GM23338 (cell line): Measurements from ENCODE around the gene FARP1. TPM values are rescaled to one million over a fixed set of nuclear protein-coding genes. Genes with fewer than 3 reads are reported as not detected.

ENCODE experiments used
- ATAC-seq: fragments of 200-7000 bp; cut with Tn5 transposase; 3 replicates; pipeline ENCODE4 v1.9.1; 2020
- DNase-seq: peaks from one replicate; pipeline ENCODE4 v3.0.0-alpha.2; 2015; ENCODE audit warnings: low spot score
- H2AFZ ChIP-seq: fragments of 200-600 bp; sonication (generic); 2 replicates; pipeline ENCODE4 v1.8.0; 2016; ENCODE audit warnings: antibody characterized with exemption, mild to moderate bottlenecking, moderate library complexity
- H3F3A ChIP-seq: fragments of 200-600 bp; sonication (generic); replicated peaks from 2 replicates; pipeline ENCODE4 v1.8.0; 2017; ENCODE audit warnings: antibody characterized with exemption, mixed run types, low read depth
- H3K27ac ChIP-seq: fragments of 200-600 bp; sonication (generic); 2 replicates; pipeline ENCODE4 v1.6.1; 2016; ENCODE audit warnings: low read depth
- H3K27me3 ChIP-seq: fragments of 200-600 bp; sonication (generic); 2 replicates; pipeline ENCODE4 v1.8.0; 2016; ENCODE audit warnings: mild to moderate bottlenecking, mixed run types, moderate library complexity; ENCODE audit not compliant: insufficient read depth
- H3K36me3 ChIP-seq: fragments of 200-600 bp; sonication (generic); 2 replicates; pipeline ENCODE4 v1.8.0; 2016; ENCODE audit warnings: mild to moderate bottlenecking; ENCODE audit not compliant: insufficient read depth
- H3K4me1 ChIP-seq: fragments of 200-600 bp; sonication (generic); 2 replicates; pipeline ENCODE4 v1.8.0; 2016; ENCODE audit warnings: mild to moderate bottlenecking, moderate library complexity; ENCODE audit not compliant: insufficient read depth
- H3K4me2 ChIP-seq: fragments of 200-600 bp; sonication (generic); 2 replicates; pipeline ENCODE4 v1.7.1; 2017; ENCODE audit warnings: mixed run types
- H3K4me3 ChIP-seq: fragments of 200-600 bp; sonication (generic); 2 replicates; pipeline ENCODE4 v1.6.1; 2016; ENCODE audit warnings: mixed run types
- H3K79me2 ChIP-seq: fragments of 200-600 bp; sonication (generic); replicated peaks from 2 replicates; pipeline ENCODE4 v1.8.0; 2017; ENCODE audit warnings: mild to moderate bottlenecking; ENCODE audit not compliant: insufficient read depth
- H3K9me2 ChIP-seq: fragments of 200-600 bp; sonication (generic); 2 replicates; pipeline ENCODE4 v1.8.0; 2017; ENCODE audit not compliant: insufficient read depth
- H4K20me1 ChIP-seq: fragments of 200-600 bp; sonication (generic); replicated peaks from 2 replicates; pipeline ENCODE4 v1.8.0; 2017; ENCODE audit warnings: mild to moderate bottlenecking; ENCODE audit not compliant: insufficient read depth
- H3K27ac Mint-ChIP-seq: 2 replicates; pipeline ENCODE4 v1.8.0; 2020; ENCODE audit warnings: inconsistent platforms, mild to moderate bottlenecking, moderate library complexity, mixed read lengths
- H3K27me3 Mint-ChIP-seq: 3 replicates; pipeline ENCODE4 v1.8.0; 2022; ENCODE audit warnings: low read depth, mild to moderate bottlenecking, moderate library complexity, mixed read lengths, inconsistent platforms; ENCODE audit not compliant: insufficient read depth, poor library complexity
- H3K36me3 Mint-ChIP-seq: 3 replicates; pipeline ENCODE4 v1.8.0; 2021; ENCODE audit warnings: low read depth, mild to moderate bottlenecking, inconsistent platforms, moderate library complexity, mixed read lengths
- H3K4me1 Mint-ChIP-seq: 3 replicates; pipeline ENCODE4 v1.8.0; 2020; ENCODE audit warnings: mild to moderate bottlenecking, inconsistent platforms, mixed read lengths
- H3K4me3 Mint-ChIP-seq: 3 replicates; pipeline ENCODE4 v1.8.0; 2021; ENCODE audit warnings: moderate library complexity, mild to moderate bottlenecking, inconsistent platforms, mixed read lengths
- H3K9me3 Mint-ChIP-seq: 3 replicates; pipeline ENCODE4 v1.8.0; 2020; ENCODE audit warnings: moderate library complexity, mild to moderate bottlenecking, inconsistent platforms, mixed read lengths
- CREB1 ChIP-seq: fragments of 250-450 bp; sonication (Bioruptor Pico); IDR thresholded peaks from 2 replicates; pipeline ENCODE4 v1.5.0; 2020; ENCODE audit warnings: low read depth, mild to moderate bottlenecking, moderate library complexity
- EZH2 ChIP-seq: fragments of 200-600 bp; sonication (generic); IDR thresholded peaks from one replicate; pipeline ENCODE4 v1.8.0; 2017; ENCODE audit warnings: antibody characterized with exemption, mild to moderate bottlenecking, low read depth; ENCODE audit not compliant: unreplicated experiment
- JUNB ChIP-seq: IDR thresholded peaks from one replicate; pipeline ENCODE4 v1.6.1; 2016; ENCODE audit warnings: antibody characterized with exemption; ENCODE audit not compliant: unreplicated experiment
- NANOG ChIP-seq: IDR thresholded peaks from 2 replicates; pipeline ENCODE4 v1.6.1; 2016; ENCODE audit warnings: antibody characterized with exemption, borderline replicate concordance
- POLR2AphosphoS5 ChIP-seq: IDR thresholded peaks from 2 replicates; pipeline ENCODE4 v1.6.1; 2016; ENCODE audit warnings: antibody characterized with exemption, low read depth
- STAT1 ChIP-seq: IDR thresholded peaks from one replicate; pipeline ENCODE4 v1.6.1; 2016; ENCODE audit warnings: antibody characterized with exemption; ENCODE audit not compliant: unreplicated experiment
- ZNF114 ChIP-seq: fragments of 250-450 bp; sonication (Bioruptor Pico); IDR thresholded peaks from 2 replicates; pipeline ENCODE4 v1.5.0; 2020; ENCODE audit warnings: mild to moderate bottlenecking, moderate library complexity
- ZNF331 ChIP-seq: fragments of 250-450 bp; sonication (Bioruptor Pico); IDR thresholded peaks from 2 replicates; pipeline ENCODE4 v1.5.0; 2020; ENCODE audit warnings: low read depth, mild to moderate bottlenecking, moderate library complexity
- polyA plus RNA-seq: library from polyadenylated mRNA; unstranded; fragments of >200 nt; fragmentation: Nextera tagmentation; extraction: Ambion mirVana; gene quantifications from 2 replicates; pipeline ENCODE4 v1.2.1, GENCODE V29; 2016
- total RNA-seq: library from RNA; depleted of rRNA; stranded (reverse); fragments of >200 nt; shearing (Covaris generic); gene quantifications from 2 replicates; pipeline ENCODE4 v1.2.3, GENCODE V29; 2014
- TF ChIP-seq, protein P1 (sequence below): fragments of 250-450 bp; sonication (Bioruptor Pico); IDR thresholded peaks from 2 replicates; pipeline ENCODE4 v1.5.0; 2020; ENCODE audit warnings: mild to moderate bottlenecking, moderate library complexity
- TF ChIP-seq, protein P2 (sequence below): IDR thresholded peaks from one replicate; pipeline ENCODE4 v1.6.1; 2018; ENCODE audit warnings: antibody characterized with exemption; ENCODE audit not compliant: unreplicated experiment
- TF ChIP-seq, protein P3 (sequence below), 2 experiments: fragments of 200-600 bp in 1 of 2; sonication (generic) in 1 of 2; conservative IDR thresholded peaks; 2 replicates each; pipeline versions ENCODE4 v1.5.1 to v1.6.1; 2016 to 2017; ENCODE audit warnings: antibody characterized with exemption in 2 of 2, low read depth in 2 of 2, mild to moderate bottlenecking in 2 of 2, moderate library complexity in 1 of 2
- TF ChIP-seq, protein P4 (sequence below): IDR thresholded peaks from 2 replicates; pipeline ENCODE4 v1.6.1; 2016; ENCODE audit warnings: antibody characterized with exemption

The FARP1 gene
- total and polyA plus RNA-seq, 2 experiments from 2014 or later: 53.6 to 82.5 TPM

DNA sequence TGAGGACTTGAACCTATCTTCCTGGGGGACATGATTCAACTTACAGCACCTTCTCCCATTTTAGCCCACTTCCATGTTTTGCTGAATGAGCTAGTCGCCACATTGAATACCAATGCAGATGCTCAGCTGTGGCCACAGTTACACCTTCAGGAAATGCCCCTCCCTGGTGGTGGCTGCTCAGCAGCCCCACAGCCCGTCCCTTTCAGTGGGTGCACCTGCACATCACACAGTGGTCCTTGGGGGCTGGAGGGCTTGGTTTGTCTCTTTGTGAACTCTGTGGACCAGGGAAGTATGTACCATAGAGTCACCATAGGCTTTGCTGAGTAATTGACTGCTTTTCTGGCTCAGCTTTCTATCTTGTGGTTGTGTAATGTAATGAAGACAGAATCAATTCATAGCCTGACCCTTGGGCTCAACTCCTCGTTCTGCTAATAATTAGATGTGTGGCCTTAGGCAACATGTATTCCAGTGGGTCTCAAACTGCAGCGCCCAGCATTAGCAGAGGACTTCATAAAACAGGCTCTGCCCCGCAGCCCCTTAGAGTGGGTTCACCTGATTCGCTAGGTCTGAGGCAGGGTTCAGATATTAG lies 48.1 kb upstream of the FARP1 start:
- Histone ChIP-seq H3K79me2 (no peaks in the 10 kb centered on the region), H3F3A (no peaks in the 10 kb centered on the region), H2AFZ (no peak overlapping the region), H3K4me1 (no peaks in the 10 kb centered on the region), H3K9me2 (no peaks in the 10 kb centered on the region), H3K36me3 (0 out of 2 replicates have a peak, but pooled peaks cover 7% of the 10 kb centered on the region), H3K4me3 (no peak overlapping the region), H3K4me2 (no peak overlapping the region), H4K20me1 (no peaks in the 10 kb centered on the region), H3K27me3 (no peaks in the 10 kb centered on the region), H3K27ac (no peak overlapping the region)
- DNase-seq: no peak
- peaks cover 12% of the 10 kb centered on the region for H3K36me3 Mint-ChIP-seq
- no peak overlapping the region for H3K27ac Mint-ChIP-seq
- peaks cover 40% of the 10 kb centered on the region for H3K9me3 Mint-ChIP-seq
- TF ChIP-seq NANOG: no peak
- TF ChIP-seq, protein P1, sequence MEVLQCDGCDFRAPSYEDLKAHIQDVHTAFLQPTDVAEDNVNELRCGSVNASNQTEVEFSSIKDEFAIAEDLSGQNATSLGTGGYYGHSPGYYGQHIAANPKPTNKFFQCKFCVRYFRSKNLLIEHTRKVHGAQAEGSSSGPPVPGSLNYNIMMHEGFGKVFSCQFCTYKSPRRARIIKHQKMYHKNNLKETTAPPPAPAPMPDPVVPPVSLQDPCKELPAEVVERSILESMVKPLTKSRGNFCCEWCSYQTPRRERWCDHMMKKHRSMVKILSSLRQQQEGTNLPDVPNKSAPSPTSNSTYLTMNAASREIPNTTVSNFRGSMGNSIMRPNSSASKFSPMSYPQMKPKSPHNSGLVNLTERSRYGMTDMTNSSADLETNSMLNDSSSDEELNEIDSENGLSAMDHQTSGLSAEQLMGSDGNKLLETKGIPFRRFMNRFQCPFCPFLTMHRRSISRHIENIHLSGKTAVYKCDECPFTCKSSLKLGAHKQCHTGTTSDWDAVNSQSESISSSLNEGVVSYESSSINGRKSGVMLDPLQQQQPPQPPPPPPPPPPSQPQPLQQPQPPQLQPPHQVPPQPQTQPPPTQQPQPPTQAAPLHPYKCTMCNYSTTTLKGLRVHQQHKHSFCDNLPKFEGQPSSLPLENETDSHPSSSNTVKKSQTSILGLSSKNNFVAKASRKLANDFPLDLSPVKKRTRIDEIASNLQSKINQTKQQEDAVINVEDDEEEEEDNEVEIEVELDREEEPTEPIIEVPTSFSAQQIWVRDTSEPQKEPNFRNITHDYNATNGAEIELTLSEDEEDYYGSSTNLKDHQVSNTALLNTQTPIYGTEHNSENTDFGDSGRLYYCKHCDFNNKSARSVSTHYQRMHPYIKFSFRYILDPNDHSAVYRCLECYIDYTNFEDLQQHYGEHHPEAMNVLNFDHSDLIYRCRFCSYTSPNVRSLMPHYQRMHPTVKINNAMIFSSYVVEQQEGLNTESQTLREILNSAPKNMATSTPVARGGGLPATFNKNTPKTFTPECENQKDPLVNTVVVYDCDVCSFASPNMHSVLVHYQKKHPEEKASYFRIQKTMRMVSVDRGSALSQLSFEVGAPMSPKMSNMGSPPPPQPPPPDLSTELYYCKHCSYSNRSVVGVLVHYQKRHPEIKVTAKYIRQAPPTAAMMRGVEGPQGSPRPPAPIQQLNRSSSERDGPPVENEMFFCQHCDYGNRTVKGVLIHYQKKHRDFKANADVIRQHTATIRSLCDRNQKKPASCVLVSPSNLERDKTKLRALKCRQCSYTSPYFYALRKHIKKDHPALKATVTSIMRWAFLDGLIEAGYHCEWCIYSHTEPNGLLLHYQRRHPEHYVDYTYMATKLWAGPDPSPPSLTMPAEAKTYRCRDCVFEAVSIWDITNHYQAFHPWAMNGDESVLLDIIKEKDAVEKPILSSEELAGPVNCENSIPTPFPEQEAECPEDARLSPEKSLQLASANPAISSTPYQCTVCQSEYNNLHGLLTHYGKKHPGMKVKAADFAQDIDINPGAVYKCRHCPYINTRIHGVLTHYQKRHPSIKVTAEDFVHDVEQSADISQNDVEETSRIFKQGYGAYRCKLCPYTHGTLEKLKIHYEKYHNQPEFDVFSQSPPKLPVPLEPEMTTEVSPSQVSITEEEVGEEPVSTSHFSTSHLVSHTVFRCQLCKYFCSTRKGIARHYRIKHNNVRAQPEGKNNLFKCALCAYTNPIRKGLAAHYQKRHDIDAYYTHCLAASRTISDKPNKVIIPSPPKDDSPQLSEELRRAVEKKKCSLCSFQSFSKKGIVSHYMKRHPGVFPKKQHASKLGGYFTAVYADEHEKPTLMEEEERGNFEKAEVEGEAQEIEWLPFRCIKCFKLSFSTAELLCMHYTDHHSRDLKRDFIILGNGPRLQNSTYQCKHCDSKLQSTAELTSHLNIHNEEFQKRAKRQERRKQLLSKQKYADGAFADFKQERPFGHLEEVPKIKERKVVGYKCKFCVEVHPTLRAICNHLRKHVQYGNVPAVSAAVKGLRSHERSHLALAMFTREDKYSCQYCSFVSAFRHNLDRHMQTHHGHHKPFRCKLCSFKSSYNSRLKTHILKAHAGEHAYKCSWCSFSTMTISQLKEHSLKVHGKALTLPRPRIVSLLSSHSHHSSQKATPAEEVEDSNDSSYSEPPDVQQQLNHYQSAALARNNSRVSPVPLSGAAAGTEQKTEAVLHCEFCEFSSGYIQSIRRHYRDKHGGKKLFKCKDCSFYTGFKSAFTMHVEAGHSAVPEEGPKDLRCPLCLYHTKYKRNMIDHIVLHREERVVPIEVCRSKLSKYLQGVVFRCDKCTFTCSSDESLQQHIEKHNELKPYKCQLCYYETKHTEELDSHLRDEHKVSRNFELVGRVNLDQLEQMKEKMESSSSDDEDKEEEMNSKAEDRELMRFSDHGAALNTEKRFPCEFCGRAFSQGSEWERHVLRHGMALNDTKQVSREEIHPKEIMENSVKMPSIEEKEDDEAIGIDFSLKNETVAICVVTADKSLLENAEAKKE (CRISPR knock-in tag): no peak
- no peak for TF ChIP-seq ZNF114
- TF ChIP-seq, protein P2, sequence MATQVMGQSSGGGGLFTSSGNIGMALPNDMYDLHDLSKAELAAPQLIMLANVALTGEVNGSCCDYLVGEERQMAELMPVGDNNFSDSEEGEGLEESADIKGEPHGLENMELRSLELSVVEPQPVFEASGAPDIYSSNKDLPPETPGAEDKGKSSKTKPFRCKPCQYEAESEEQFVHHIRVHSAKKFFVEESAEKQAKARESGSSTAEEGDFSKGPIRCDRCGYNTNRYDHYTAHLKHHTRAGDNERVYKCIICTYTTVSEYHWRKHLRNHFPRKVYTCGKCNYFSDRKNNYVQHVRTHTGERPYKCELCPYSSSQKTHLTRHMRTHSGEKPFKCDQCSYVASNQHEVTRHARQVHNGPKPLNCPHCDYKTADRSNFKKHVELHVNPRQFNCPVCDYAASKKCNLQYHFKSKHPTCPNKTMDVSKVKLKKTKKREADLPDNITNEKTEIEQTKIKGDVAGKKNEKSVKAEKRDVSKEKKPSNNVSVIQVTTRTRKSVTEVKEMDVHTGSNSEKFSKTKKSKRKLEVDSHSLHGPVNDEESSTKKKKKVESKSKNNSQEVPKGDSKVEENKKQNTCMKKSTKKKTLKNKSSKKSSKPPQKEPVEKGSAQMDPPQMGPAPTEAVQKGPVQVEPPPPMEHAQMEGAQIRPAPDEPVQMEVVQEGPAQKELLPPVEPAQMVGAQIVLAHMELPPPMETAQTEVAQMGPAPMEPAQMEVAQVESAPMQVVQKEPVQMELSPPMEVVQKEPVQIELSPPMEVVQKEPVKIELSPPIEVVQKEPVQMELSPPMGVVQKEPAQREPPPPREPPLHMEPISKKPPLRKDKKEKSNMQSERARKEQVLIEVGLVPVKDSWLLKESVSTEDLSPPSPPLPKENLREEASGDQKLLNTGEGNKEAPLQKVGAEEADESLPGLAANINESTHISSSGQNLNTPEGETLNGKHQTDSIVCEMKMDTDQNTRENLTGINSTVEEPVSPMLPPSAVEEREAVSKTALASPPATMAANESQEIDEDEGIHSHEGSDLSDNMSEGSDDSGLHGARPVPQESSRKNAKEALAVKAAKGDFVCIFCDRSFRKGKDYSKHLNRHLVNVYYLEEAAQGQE: no peak
- TF ChIP-seq, protein P3, sequence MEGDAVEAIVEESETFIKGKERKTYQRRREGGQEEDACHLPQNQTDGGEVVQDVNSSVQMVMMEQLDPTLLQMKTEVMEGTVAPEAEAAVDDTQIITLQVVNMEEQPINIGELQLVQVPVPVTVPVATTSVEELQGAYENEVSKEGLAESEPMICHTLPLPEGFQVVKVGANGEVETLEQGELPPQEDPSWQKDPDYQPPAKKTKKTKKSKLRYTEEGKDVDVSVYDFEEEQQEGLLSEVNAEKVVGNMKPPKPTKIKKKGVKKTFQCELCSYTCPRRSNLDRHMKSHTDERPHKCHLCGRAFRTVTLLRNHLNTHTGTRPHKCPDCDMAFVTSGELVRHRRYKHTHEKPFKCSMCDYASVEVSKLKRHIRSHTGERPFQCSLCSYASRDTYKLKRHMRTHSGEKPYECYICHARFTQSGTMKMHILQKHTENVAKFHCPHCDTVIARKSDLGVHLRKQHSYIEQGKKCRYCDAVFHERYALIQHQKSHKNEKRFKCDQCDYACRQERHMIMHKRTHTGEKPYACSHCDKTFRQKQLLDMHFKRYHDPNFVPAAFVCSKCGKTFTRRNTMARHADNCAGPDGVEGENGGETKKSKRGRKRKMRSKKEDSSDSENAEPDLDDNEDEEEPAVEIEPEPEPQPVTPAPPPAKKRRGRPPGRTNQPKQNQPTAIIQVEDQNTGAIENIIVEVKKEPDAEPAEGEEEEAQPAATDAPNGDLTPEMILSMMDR (conservative IDR thresholded peaks at IDR 0.05; ENCODE audit: low read depth in 2 of 2): no peak
- no peak for TF ChIP-seq CREB1 (CRISPR knock-in tag)
- no peak for TF ChIP-seq JUNB
- no peak for TF ChIP-seq ZNF331 (CRISPR knock-in tag)
- TF ChIP-seq POLR2AphosphoS5: no peak
- TF ChIP-seq EZH2: no peak
- TF ChIP-seq, protein P4, sequence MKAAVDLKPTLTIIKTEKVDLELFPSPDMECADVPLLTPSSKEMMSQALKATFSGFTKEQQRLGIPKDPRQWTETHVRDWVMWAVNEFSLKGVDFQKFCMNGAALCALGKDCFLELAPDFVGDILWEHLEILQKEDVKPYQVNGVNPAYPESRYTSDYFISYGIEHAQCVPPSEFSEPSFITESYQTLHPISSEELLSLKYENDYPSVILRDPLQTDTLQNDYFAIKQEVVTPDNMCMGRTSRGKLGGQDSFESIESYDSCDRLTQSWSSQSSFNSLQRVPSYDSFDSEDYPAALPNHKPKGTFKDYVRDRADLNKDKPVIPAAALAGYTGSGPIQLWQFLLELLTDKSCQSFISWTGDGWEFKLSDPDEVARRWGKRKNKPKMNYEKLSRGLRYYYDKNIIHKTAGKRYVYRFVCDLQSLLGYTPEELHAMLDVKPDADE: no peak
- TF ChIP-seq STAT1: no peak
- H3K4me3 Mint-ChIP-seq: no peak overlapping the region
- H3K4me1 Mint-ChIP-seq: peaks cover 5% of the 10 kb centered on the region
- peaks cover 5% of the 10 kb centered on the region for H3K27me3 Mint-ChIP-seq
- ATAC-seq: no peak
